Neural progenitor cell (in vitro differentiated cells): ENCODE results near the gene DHH.

Experiments
- EZH2 ChIP-seq: fragments of 200-600 bp; sonication (generic); IDR thresholded peaks from 2 replicates; pipeline ENCODE4 v1.6.1; 2017; ENCODE audit warnings: antibody characterized with exemption, mild to moderate bottlenecking, moderate library complexity
- TF ChIP-seq, protein P1 (sequence below): fragments of 200-600 bp; sonication (generic); IDR thresholded peaks from 2 replicates; pipeline ENCODE4 v1.5.1; 2017; ENCODE audit warnings: antibody characterized with exemption, mild to moderate bottlenecking

DNA sequence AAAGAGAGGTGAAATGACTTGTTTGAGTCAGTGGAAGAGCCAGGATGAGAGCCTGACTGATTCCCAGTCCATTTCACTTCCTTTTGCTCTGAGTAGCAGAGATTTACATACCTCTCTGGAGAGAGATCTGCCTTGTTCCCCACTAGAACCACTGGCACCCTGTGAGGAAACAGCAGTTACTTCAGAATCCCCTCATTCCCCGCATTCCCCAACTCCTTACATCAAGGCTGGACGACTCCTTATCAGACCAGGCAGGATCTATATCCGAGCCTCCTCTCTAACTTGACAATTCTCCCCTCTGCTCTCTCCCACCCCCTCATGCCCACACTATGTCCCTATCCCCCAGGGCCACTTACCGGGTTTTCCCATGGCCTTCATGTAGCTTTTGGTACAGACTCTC lies 28.5 kb downstream of the DHH start:
- TF ChIP-seq, protein P1, sequence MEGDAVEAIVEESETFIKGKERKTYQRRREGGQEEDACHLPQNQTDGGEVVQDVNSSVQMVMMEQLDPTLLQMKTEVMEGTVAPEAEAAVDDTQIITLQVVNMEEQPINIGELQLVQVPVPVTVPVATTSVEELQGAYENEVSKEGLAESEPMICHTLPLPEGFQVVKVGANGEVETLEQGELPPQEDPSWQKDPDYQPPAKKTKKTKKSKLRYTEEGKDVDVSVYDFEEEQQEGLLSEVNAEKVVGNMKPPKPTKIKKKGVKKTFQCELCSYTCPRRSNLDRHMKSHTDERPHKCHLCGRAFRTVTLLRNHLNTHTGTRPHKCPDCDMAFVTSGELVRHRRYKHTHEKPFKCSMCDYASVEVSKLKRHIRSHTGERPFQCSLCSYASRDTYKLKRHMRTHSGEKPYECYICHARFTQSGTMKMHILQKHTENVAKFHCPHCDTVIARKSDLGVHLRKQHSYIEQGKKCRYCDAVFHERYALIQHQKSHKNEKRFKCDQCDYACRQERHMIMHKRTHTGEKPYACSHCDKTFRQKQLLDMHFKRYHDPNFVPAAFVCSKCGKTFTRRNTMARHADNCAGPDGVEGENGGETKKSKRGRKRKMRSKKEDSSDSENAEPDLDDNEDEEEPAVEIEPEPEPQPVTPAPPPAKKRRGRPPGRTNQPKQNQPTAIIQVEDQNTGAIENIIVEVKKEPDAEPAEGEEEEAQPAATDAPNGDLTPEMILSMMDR, result no peak
- TF ChIP-seq EZH2, result no peak
